Neutrophil (primary cell): ENCODE results near the gene RFLNA.

Source experiments
- H3K27ac ChIP-seq: fragments of 200-600 bp; sonication (generic); 2 replicates; pipeline ENCODE4 v1.5.1; 2016; ENCODE audit warnings: mild to moderate bottlenecking, moderate library complexity
- H3K27me3 ChIP-seq: fragments of 200-600 bp; sonication (generic); 2 replicates; pipeline ENCODE4 v1.6.0; 2016; ENCODE audit warnings: mild to moderate bottlenecking
- H3K36me3 ChIP-seq: fragments of 200-600 bp; sonication (generic); 2 replicates; pipeline ENCODE4 v1.5.1; 2017
- H3K4me1 ChIP-seq, 2 experiments: fragments of 200-600 bp in 1 of 2; sonication (generic) in 1 of 2; 1 replicate in 1 of 2; 2 replicates in 1 of 2; pipeline versions ENCODE4 v1.5.1 to v1.6.1; 2013 to 2016; ENCODE audit warnings: low read depth in 1 of 2, low read length in 1 of 2, mild to moderate bottlenecking in 1 of 2, moderate library complexity in 1 of 2; ENCODE audit not compliant: control insufficient read depth in 1 of 2, insufficient read depth in 1 of 2
- H3K4me3 ChIP-seq, 2 experiments: fragments of 200-600 bp in 1 of 2; sonication (generic) in 1 of 2; 1 replicate in 1 of 2; 2 replicates in 1 of 2; pipeline ENCODE4 v1.5.1; 2013 to 2016; ENCODE audit warnings: low read depth in 1 of 2, low read length in 1 of 2, mild to moderate bottlenecking in 1 of 2, moderate library complexity in 1 of 2
- H3K9me3 ChIP-seq: fragments of 200-600 bp; sonication (generic); 2 replicates; pipeline ENCODE4 v1.5.1; 2016
- TF ChIP-seq, protein P1 (sequence below): fragments of 200-600 bp; sonication (generic); IDR thresholded peaks from 2 replicates; pipeline ENCODE4 v1.5.1; 2016; ENCODE audit warnings: antibody characterized with exemption

RFLNA gene

GRCh38 chr12:124337622-124338021 is 42.7 kb downstream of the RFLNA start:
- Histone ChIP-seq H3K9me3 (no peaks in the 10 kb centered on the region), H3K27ac (no peak overlapping the region), H3K4me3 (no peak overlapping the region), H3K4me1 (no peaks in the 10 kb centered on the region), H3K27me3 (no peaks in the 10 kb centered on the region), H3K36me3 (peaks cover 83% of the 10 kb centered on the region)
- TF ChIP-seq, protein P1, sequence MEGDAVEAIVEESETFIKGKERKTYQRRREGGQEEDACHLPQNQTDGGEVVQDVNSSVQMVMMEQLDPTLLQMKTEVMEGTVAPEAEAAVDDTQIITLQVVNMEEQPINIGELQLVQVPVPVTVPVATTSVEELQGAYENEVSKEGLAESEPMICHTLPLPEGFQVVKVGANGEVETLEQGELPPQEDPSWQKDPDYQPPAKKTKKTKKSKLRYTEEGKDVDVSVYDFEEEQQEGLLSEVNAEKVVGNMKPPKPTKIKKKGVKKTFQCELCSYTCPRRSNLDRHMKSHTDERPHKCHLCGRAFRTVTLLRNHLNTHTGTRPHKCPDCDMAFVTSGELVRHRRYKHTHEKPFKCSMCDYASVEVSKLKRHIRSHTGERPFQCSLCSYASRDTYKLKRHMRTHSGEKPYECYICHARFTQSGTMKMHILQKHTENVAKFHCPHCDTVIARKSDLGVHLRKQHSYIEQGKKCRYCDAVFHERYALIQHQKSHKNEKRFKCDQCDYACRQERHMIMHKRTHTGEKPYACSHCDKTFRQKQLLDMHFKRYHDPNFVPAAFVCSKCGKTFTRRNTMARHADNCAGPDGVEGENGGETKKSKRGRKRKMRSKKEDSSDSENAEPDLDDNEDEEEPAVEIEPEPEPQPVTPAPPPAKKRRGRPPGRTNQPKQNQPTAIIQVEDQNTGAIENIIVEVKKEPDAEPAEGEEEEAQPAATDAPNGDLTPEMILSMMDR = no peak

- H3K4me1 ChIP-seq = no peaks in the 10 kb centered on the region
- no peak overlapping the region for H3K4me3 ChIP-seq
- TF ChIP-seq, protein P1 = no peak
- no peaks in the 10 kb centered on the region for H3K27me3 ChIP-seq
- H3K9me3 ChIP-seq = no peaks in the 10 kb centered on the region
- H3K27ac ChIP-seq = no peak overlapping the region
- peaks cover 83% of the 10 kb centered on the region for H3K36me3 ChIP-seq
Observed at GRCh38 chr12:124338448-124338847, 43.6 kb downstream of the RFLNA start.

GRCh38 chr12:124338876-124339603 is 44.1 kb downstream of the RFLNA start:
- H3K36me3 ChIP-seq = peaks cover 83% of the 10 kb centered on the region
- no peak overlapping the region for H3K4me3 ChIP-seq
- TF ChIP-seq, protein P1 = no peak

DNA sequence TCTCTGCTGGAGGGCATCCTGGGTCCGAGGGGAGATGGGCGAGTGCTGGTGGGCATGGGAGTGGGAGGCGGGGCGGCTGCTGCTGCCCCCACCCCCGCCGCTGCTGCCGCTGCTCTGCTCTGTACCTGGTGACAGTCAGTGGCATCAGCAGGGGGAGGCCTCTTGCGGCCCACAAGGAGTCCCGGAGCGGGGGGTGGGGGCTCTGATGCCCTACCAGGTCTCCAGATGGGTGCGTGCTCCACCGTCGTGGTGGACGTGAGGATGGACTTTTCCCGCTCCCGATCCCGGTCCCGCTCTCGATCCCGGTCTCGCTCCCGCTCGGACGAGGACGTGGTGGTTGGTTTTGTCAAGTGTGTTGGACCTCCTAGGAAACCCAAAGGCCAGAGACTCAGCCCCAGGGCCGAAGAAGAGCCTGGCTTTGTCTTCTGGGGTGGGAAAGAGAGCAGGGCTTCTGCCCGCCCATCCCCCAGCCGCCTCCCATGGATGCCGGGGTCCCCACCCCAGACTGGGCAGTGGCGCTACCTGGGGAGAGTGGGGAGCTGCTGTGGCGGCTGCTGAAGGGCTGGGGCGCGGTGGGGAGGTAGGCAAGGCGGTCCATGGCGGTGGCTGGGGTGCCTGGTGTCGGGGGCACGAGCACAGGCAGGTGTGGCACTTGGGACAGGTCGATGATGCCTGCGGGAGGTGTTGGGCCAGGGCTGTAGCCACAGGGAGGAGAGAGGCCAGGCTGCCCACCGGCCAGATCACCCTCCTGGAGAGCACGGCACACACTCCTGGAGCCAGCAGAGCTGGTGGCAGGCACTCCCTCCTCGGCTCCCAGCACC is 45.4 kb downstream of the RFLNA start:
- H3K4me3 ChIP-seq = no peak overlapping the region
- TF ChIP-seq, protein P1 = no peak
- H3K36me3 ChIP-seq = peaks cover 83% of the 10 kb centered on the region
- no peak overlapping the region for H3K27ac ChIP-seq
- no peaks in the 10 kb centered on the region for H3K4me1 ChIP-seq
- no peaks in the 10 kb centered on the region for H3K9me3 ChIP-seq
- no peaks in the 10 kb centered on the region for H3K27me3 ChIP-seq

More at GRCh38 chr12:124338876-124339603, 44.1 kb downstream of the RFLNA start:
- Histone ChIP-seq H3K27me3 (no peaks in the 10 kb centered on the region), H3K9me3 (no peaks in the 10 kb centered on the region), H3K4me1 (no peaks in the 10 kb centered on the region), H3K27ac (no peak overlapping the region)

DNA sequence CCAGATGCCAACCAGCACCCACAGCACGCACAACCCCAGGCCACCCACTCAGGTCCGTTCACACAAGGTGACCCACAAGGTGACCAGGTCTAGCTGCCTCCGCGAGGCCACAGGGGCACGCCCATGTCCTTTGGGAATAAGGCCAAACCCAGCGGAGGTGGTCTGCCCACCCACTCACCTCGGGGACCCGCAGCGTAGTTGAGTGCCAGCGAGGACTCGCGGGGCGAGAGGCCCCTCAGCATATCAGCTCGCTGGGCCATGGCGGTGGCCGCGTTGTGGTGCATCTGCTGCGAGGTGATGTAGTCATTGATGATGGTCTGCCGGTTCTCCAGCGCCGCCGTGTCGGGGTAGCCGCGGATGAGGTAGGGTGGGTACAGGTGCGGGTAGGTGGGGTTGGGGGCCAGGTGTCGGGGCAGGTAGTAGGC is 46.8 kb downstream of the RFLNA start:
- Histone ChIP-seq H3K9me3 (no peaks in the 10 kb centered on the region), H3K4me1 (peaks cover 6 to 9% of the 10 kb centered on the region in 2 experiments), H3K4me3 (no peak overlapping the region), H3K36me3 (peaks cover 83% of the 10 kb centered on the region), H3K27ac (no peak overlapping the region), H3K27me3 (no peaks in the 10 kb centered on the region)
- TF ChIP-seq, protein P1 = no peak
